ENCODE results near the gene PRMT2.
"Not testable (repeated sequence)": the region's sequence is repeated elsewhere in the genome, so short reads cannot be mapped to it uniquely, and the experiment has no call there.

PRMT2 gene

DNA sequence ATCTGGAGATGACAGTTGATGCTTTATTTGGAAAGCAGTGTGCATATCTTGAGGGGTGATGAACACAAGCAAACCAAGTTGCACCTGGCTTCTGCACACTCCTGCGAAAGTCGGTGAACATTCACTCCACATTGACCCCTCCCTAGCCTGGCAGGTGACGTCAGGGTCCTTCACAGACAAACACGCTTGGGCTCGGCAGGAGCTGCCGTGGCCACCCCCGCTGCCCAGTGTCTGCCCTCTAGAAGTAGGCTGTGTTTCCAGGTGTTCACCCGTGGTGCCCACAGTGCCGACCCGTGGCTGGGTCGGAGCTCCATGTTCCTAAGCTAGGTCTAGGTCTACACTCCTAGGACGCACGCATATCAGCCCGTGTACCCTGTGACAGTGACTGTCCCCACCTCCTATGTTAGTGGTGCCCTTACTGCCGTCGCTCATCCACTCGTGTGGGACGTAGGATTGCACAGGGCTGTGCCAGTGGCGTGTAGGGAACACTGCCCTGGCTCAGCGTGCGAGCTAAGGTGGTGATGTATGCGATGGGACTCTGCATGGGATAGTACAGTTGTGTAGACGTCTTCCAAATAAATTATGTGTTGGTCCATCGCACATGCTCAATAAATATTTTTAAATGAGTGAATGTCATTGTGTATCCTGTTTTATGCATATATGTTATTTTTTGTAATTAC is 29.0 kb downstream of the PRMT2 start:
- no peak for TF ChIP-seq MYC (IDR thresholded peaks at IDR 0.05; ENCODE audit: low read depth, low read length)
- TF ChIP-seq, protein P1, sequence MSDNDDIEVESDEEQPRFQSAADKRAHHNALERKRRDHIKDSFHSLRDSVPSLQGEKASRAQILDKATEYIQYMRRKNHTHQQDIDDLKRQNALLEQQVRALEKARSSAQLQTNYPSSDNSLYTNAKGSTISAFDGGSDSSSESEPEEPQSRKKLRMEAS (IDR thresholded peaks at IDR 0.05; ENCODE audit: low read depth, low read length), result no peak
- TF ChIP-seq POLR2A (IDR thresholded peaks at IDR 0.05; ENCODE audit: extremely low read depth, insufficient read length), result no peak
- TF ChIP-seq, protein P2, sequence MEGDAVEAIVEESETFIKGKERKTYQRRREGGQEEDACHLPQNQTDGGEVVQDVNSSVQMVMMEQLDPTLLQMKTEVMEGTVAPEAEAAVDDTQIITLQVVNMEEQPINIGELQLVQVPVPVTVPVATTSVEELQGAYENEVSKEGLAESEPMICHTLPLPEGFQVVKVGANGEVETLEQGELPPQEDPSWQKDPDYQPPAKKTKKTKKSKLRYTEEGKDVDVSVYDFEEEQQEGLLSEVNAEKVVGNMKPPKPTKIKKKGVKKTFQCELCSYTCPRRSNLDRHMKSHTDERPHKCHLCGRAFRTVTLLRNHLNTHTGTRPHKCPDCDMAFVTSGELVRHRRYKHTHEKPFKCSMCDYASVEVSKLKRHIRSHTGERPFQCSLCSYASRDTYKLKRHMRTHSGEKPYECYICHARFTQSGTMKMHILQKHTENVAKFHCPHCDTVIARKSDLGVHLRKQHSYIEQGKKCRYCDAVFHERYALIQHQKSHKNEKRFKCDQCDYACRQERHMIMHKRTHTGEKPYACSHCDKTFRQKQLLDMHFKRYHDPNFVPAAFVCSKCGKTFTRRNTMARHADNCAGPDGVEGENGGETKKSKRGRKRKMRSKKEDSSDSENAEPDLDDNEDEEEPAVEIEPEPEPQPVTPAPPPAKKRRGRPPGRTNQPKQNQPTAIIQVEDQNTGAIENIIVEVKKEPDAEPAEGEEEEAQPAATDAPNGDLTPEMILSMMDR (IDR thresholded peaks at IDR 0.05; ENCODE audit: low read depth, low read length), result no peak
- H3K4me3 ChIP-seq (ENCODE audit: low read depth, low read length), result no peak overlapping the region
- DNase-seq (ENCODE audit: low read depth), result no peak

DNA sequence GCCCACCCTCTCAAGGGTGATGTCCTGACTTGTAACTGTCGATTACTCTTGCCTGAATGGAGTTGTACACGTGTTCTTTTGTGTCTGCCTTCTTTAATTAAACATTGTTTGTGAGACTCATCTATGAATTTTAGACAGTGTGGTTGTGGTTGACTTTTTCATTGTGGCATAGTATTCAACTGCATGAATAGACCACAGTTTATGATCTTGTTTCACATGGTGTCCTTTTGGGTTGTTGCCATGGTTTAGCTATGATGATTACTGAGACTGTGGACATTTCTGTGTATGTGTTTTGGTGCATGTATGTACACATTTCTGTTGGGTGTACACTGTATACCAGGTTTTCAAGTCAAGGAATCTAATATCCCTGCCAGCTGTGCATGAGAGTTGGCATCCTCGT is 30.1 kb downstream of the PRMT2 start:
- DNase-seq (ENCODE audit: low read depth), result no peak
- no peak overlapping the region for H3K4me3 ChIP-seq (ENCODE audit: low read depth, low read length)

DNA sequence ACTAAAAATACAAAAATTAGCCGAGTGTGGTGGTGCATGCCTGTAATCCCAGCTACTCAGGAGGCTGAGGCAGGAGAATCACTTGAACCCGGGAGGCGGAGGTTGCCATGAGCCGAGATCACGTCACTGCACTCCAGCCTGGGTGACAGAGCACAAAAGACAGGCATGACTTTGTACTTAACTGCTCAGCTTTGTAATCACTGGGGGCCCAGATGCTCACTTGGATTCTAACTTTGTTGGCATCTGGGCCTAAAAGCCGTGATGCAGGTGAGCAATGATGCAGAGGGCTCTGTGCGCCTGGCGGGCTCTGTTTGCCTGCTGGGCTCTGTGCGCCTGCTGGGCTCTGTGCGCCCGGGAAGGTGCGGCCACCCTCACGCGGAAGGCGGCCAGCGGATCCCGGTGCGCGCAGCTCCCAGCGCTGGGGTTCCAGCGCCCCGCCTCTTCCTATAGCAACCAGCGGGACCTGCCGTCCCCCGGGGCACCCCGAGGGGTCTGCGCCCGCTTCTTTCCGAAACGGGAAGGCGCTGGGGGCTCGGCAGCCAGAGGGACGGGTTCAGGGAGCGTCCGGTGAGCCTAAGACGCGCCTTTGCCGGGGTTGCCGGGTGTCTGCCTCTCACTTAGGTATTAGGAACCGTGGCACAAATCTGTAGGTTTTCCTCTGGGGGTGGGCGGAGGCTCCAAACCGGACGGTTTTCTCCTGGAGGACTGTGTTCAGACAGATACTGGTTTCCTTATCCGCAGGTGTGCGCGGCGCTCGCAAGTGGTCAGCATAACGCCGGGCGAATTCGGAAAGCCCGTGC is 31.7 kb downstream of the PRMT2 start:
- peak; percentile 74 for DNase-seq (ENCODE audit: low read depth)
- peak overlapping the region; percentile 77 for H3K4me3 ChIP-seq (ENCODE audit: low read depth, low read length)
- TF ChIP-seq, protein P2 (IDR thresholded peaks at IDR 0.05; ENCODE audit: low read depth, low read length), result no peak
- TF ChIP-seq, protein P1 (IDR thresholded peaks at IDR 0.05; ENCODE audit: low read depth, low read length), result no peak
- TF ChIP-seq POLR2A (IDR thresholded peaks at IDR 0.05; ENCODE audit: extremely low read depth, insufficient read length), result no peak
- no peak for TF ChIP-seq MYC (IDR thresholded peaks at IDR 0.05; ENCODE audit: low read depth, low read length)

More for the DNA sequence above, 30.1 kb downstream of the PRMT2 start:
- TF ChIP-seq, protein P1 (IDR thresholded peaks at IDR 0.05; ENCODE audit: low read depth, low read length), result no peak
- TF ChIP-seq, protein P2 (IDR thresholded peaks at IDR 0.05; ENCODE audit: low read depth, low read length), result no peak
- TF ChIP-seq POLR2A (IDR thresholded peaks at IDR 0.05; ENCODE audit: extremely low read depth, insufficient read length) (no peak), MYC (IDR thresholded peaks at IDR 0.05; ENCODE audit: low read depth, low read length) (no peak)

DNA sequence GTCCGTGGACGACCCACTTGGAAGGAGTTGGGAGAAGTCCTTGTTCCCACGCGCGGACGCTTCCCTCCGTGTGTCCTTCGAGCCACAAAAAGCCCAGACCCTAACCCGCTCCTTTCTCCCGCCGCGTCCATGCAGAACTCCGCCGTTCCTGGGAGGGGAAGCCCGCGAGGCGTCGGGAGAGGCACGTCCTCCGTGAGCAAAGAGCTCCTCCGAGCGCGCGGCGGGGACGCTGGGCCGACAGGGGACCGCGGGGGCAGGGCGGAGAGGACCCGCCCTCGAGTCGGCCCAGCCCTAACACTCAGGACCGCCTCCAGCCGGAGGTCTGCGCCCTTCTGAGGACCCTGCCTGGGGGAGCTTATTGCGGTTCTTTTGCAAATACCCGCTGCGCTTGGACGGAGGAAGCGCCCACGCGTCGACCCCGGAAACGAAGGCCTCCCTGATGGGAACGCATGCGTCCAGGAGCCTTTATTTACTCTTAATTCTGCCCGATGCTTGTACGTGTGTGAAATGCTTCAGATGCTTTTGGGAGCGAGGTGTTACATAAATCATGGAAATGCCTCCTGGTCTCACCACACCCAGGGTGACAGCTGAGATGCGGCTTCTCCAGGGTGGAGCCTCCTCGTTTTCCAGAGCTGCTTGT is 32.4 kb downstream of the PRMT2 start:
- TF ChIP-seq MYC (IDR thresholded peaks at IDR 0.05; ENCODE audit: low read depth, low read length), result peak; percentile 84
- peak; percentile 40 for TF ChIP-seq POLR2A (IDR thresholded peaks at IDR 0.05; ENCODE audit: extremely low read depth, insufficient read length)
- TF ChIP-seq, protein P1 (IDR thresholded peaks at IDR 0.05; ENCODE audit: low read depth, low read length), result peak; percentile 90
- TF ChIP-seq, protein P2 (IDR thresholded peaks at IDR 0.05; ENCODE audit: low read depth, low read length), result no peak
- peak overlapping the region; percentile 77 for H3K4me3 ChIP-seq (ENCODE audit: low read depth, low read length)
- DNase-seq (ENCODE audit: low read depth), result peak; percentile 95

DNA sequence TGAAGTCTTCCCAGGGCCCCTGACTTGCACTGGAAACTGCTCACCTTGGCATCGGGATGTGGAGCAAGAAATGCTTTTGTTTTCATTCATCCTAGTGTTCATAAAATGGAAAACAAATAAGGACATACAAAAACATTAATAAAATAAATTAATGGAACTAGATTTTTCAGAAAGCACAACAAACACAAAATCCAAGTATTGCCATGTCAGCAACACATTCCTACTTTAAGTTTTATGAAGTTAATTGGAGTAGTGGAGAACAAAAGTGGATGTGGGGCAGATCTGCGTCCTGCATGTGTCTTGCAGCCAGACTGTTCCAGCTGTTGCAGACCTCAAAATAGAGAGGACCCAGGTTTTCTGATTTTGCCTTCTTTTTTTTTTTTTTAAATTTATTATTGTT is 32.9 kb downstream of the PRMT2 start:
- TF ChIP-seq, protein P2 (IDR thresholded peaks at IDR 0.05; ENCODE audit: low read depth, low read length), result no peak
- no peak for TF ChIP-seq POLR2A (IDR thresholded peaks at IDR 0.05; ENCODE audit: extremely low read depth, insufficient read length)
- TF ChIP-seq MYC (IDR thresholded peaks at IDR 0.05; ENCODE audit: low read depth, low read length), result no peak
- TF ChIP-seq, protein P1 (IDR thresholded peaks at IDR 0.05; ENCODE audit: low read depth, low read length), result no peak
- H3K4me3 ChIP-seq (ENCODE audit: low read depth, low read length), result peak overlapping the region; percentile 77

DNA sequence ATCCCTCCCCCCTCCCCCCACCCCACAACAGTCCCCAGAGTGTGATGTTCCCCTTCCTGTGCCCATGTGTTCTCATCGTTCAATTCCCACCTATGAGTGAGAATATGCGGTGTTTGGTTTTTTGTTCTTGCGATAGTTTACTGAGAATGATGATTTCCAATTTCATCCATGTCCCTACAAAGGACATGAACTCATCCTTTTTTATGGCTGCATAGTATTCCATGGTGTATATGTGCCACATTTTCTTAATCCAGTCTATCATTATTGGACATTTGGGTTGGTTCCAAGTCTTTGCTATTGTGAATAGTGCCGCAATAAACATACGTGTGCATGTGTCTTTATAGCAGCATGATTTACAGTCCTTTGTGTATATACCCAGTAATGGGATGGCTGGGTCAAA is 33.4 kb downstream of the PRMT2 start:
- not testable (repeated sequence) for H3K4me3 ChIP-seq (ENCODE audit: low read depth, low read length); DNase-seq (ENCODE audit: low read depth)

More for the DNA sequence above, 32.9 kb downstream of the PRMT2 start:
- no peak for DNase-seq (ENCODE audit: low read depth)

Data from NB4 (cell line).